Measurements from ENCODE around the gene C1orf159.

GRCh38 chr1:1085911-1086841 lies 29.7 kb downstream of the C1orf159 start:
- TF ChIP-seq CTCF (conservative IDR thresholded peaks at IDR 0.05; ENCODE audit: low read depth in 2 of 2): no peak
- TF ChIP-seq POLR2AphosphoS5 (IDR thresholded peaks at IDR 0.05; ENCODE audit: low read depth): no peak
- TF ChIP-seq REST (IDR thresholded peaks at IDR 0.05; ENCODE audit: unreplicated experiment): no peak
- no peak for TF ChIP-seq EZH2 (IDR thresholded peaks at IDR 0.05; ENCODE audit: low read depth, unreplicated experiment)
- no peak for TF ChIP-seq STAT1 (IDR thresholded peaks at IDR 0.05; ENCODE audit: unreplicated experiment)
- TF ChIP-seq CREB1 (CRISPR knock-in tag; IDR thresholded peaks at IDR 0.05; ENCODE audit: low read depth): no peak
